ENCODE measurements around the gene CHST8.

Gene CHST8

DNA sequence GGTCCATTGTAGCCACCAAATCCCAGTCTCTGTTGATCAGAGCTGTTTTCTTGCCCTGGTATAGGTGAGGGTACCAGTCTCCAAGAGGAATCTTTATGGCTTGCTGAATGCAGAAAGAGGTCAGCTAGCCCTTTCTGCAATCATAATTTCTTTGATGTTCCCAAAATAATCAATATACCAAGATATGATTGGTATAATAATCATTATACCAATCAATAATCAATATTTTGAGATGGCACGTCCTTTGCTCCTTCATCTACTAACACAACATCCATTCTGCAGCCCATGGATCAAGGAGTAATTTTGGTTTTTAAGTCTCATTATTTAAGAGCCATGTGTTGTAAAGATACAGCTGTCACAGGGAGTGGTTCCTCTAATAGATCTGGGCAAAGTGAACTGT lies 31.5 kb upstream of the CHST8 start:
- no peak overlapping the region for H3K14ac ChIP-seq (ENCODE audit: low read length)
- no peak overlapping the region for H3K9ac ChIP-seq (ENCODE audit: low read length)
- no peaks in the 10 kb centered on the region for H3K79me2 ChIP-seq (ENCODE audit: control insufficient read depth, insufficient read depth, low read length, poor library complexity)
- H2AFZ ChIP-seq (ENCODE audit: insufficient read depth, low read length, poor library complexity) = no peak overlapping the region
- no peak overlapping the region for H3K27ac ChIP-seq (ENCODE audit: low read depth, low read length)
- H2BK5ac ChIP-seq (ENCODE audit: low read depth, low read length, poor library complexity) = no peak overlapping the region
- no peak overlapping the region for H2AK5ac ChIP-seq (ENCODE audit: low read length)
- no peak overlapping the region for H3K4ac ChIP-seq (ENCODE audit: low read depth, low read length)
- H4K8ac ChIP-seq (ENCODE audit: low read depth, low read length) = no peak overlapping the region
- H3K4me1 ChIP-seq (ENCODE audit: control insufficient read depth in 1 of 2, insufficient read depth in 2 of 2, low read length in 2 of 2) = no peaks in the 10 kb centered on the region
- no CpG with 5 or more reads among the region's 1 CpG for WGBS (ENCODE audit: extremely low coverage, insufficient coverage, insufficient read length)
- H3K4me2 ChIP-seq (ENCODE audit: low read length) = no peak overlapping the region
- H3K18ac ChIP-seq (ENCODE audit: low read length) = no peak overlapping the region
- H3K36me3 ChIP-seq (ENCODE audit: control insufficient read depth in 1 of 2, insufficient read depth in 2 of 2, low read length in 2 of 2) = no peaks in the 10 kb centered on the region
- no peak overlapping the region for H3K4me3 ChIP-seq (ENCODE audit: low read depth, low read length)
- DNase-seq = no peak
- no peak overlapping the region for H4K12ac ChIP-seq (ENCODE audit: low read depth, low read length)
- H2BK12ac ChIP-seq (ENCODE audit: low read length) = no peak overlapping the region
- no peak overlapping the region for H2BK120ac ChIP-seq (ENCODE audit: insufficient read depth, low read length, poor library complexity)
- no peaks in the 10 kb centered on the region for H3K27me3 ChIP-seq (ENCODE audit: insufficient read depth, low read length)
- H3K79me1 ChIP-seq (ENCODE audit: low read length) = no peaks in the 10 kb centered on the region
- H3K9me3 ChIP-seq (ENCODE audit: insufficient read depth, low read depth, low read length) = peaks cover 2% of the 10 kb centered on the region
- no peak overlapping the region for H3K23ac ChIP-seq (ENCODE audit: low read length)
- no peak overlapping the region for H4K91ac ChIP-seq (ENCODE audit: low read depth, low read length)

DNA sequence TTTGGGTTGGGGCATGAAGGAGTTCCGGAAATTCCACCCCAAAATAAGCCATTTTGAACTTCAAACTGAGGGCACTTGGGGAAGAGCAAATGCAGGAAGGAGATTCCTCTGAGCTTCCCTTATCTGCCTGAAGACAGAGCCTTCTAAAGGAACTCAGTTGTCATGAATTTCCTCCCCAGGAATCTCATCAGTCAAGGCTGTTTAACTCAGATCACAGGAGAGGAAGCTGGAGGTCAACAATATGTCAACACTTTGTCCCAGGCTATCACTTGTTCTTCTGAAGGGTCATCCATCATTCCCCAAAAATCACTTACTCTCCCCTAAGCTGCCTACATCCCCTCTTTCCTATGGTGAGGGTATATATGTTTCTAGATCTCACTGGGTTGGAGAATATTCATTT lies 26.0 kb upstream of the CHST8 start:
- Histone ChIP-seq H2BK5ac (ENCODE audit: low read depth, low read length, poor library complexity) (no peak overlapping the region), H3K23ac (ENCODE audit: low read length) (no peak overlapping the region), H3K79me2 (ENCODE audit: control insufficient read depth, insufficient read depth, low read length, poor library complexity) (no peaks in the 10 kb centered on the region), H4K91ac (ENCODE audit: low read depth, low read length) (no peak overlapping the region), H3K18ac (ENCODE audit: low read length) (no peak overlapping the region), H3K36me3 (ENCODE audit: control insufficient read depth in 1 of 2, insufficient read depth in 2 of 2, low read length in 2 of 2) (no peaks in the 10 kb centered on the region), H3K4me3 (ENCODE audit: low read depth, low read length) (no peak overlapping the region), H3K4me2 (ENCODE audit: low read length) (no peak overlapping the region), H3K27me3 (ENCODE audit: insufficient read depth, low read length) (no peaks in the 10 kb centered on the region), H3K14ac (ENCODE audit: low read length) (no peak overlapping the region), H2BK120ac (ENCODE audit: insufficient read depth, low read length, poor library complexity) (no peak overlapping the region), H3K4ac (ENCODE audit: low read depth, low read length) (no peak overlapping the region), H2AK5ac (ENCODE audit: low read length) (no peak overlapping the region), H3K9ac (ENCODE audit: low read length) (no peak overlapping the region), H2BK12ac (ENCODE audit: low read length) (no peak overlapping the region), H2AFZ (ENCODE audit: insufficient read depth, low read length, poor library complexity) (no peak overlapping the region), H4K12ac (ENCODE audit: low read depth, low read length) (no peak overlapping the region), H3K79me1 (ENCODE audit: low read length) (no peaks in the 10 kb centered on the region), H4K8ac (ENCODE audit: low read depth, low read length) (no peak overlapping the region), H3K9me3 (ENCODE audit: insufficient read depth, low read depth, low read length) (peaks cover 8% of the 10 kb centered on the region), H3K27ac (ENCODE audit: low read depth, low read length) (no peak overlapping the region), H3K4me1 (ENCODE audit: control insufficient read depth in 1 of 2, insufficient read depth in 2 of 2, low read length in 2 of 2) (no peaks in the 10 kb centered on the region)
- no CpG with 5 or more reads among the region's 1 CpG for WGBS (ENCODE audit: extremely low coverage, insufficient coverage, insufficient read length)
- no peak for DNase-seq

DNA sequence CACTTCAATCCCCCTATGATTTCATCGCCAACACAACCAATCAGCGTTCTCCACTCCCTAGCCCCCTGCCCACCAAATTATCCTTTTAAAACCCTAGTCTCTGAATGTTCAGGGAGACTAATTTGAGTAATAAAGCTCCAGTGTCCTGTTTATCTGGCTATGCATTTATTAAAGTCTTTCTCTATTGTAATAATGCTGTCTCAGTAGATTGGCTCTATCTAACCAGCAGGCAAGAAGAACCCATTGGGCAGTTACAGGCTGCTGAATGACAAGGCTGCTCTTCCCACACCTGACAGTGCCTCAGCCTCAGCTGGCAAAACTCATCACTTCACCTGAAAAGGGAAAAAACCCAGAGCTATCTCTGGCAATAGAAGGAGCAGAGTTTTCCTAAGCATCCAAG lies 20.2 kb upstream of the CHST8 start:
- no peak overlapping the region for H3K18ac ChIP-seq (ENCODE audit: low read length)
- H3K4me1 ChIP-seq (ENCODE audit: control insufficient read depth in 1 of 2, insufficient read depth in 2 of 2, low read length in 2 of 2) = no peaks in the 10 kb centered on the region
- no peak overlapping the region for H2AK5ac ChIP-seq (ENCODE audit: low read length)
- H3K23ac ChIP-seq (ENCODE audit: low read length) = no peak overlapping the region
- H2BK5ac ChIP-seq (ENCODE audit: low read depth, low read length, poor library complexity) = no peak overlapping the region
- H3K4me2 ChIP-seq (ENCODE audit: low read length) = no peak overlapping the region
- no peak overlapping the region for H4K12ac ChIP-seq (ENCODE audit: low read depth, low read length)
- no peaks in the 10 kb centered on the region for H3K36me3 ChIP-seq (ENCODE audit: control insufficient read depth in 1 of 2, insufficient read depth in 2 of 2, low read length in 2 of 2)
- H3K4ac ChIP-seq (ENCODE audit: low read depth, low read length) = no peak overlapping the region
- no peaks in the 10 kb centered on the region for H3K79me2 ChIP-seq (ENCODE audit: control insufficient read depth, insufficient read depth, low read length, poor library complexity)
- WGBS (ENCODE audit: extremely low coverage, insufficient coverage, insufficient read length) = no CpG with 5 or more reads among the region's 2 CpGs
- no peaks in the 10 kb centered on the region for H3K27me3 ChIP-seq (ENCODE audit: insufficient read depth, low read length)
- H2AFZ ChIP-seq (ENCODE audit: insufficient read depth, low read length, poor library complexity) = no peak overlapping the region
- no peak overlapping the region for H2BK120ac ChIP-seq (ENCODE audit: insufficient read depth, low read length, poor library complexity)
- H4K91ac ChIP-seq (ENCODE audit: low read depth, low read length) = no peak overlapping the region
- H4K8ac ChIP-seq (ENCODE audit: low read depth, low read length) = no peak overlapping the region
- H3K4me3 ChIP-seq (ENCODE audit: low read depth, low read length) = no peak overlapping the region
- no peaks in the 10 kb centered on the region for H3K79me1 ChIP-seq (ENCODE audit: low read length)
- no peak overlapping the region for H3K27ac ChIP-seq (ENCODE audit: low read depth, low read length)
- H3K14ac ChIP-seq (ENCODE audit: low read length) = no peak overlapping the region
- DNase-seq = no peak
- no peak overlapping the region for H3K9ac ChIP-seq (ENCODE audit: low read length)
- H2BK12ac ChIP-seq (ENCODE audit: low read length) = no peak overlapping the region
- peaks cover 17% of the 10 kb centered on the region for H3K9me3 ChIP-seq (ENCODE audit: insufficient read depth, low read depth, low read length)

- no peak overlapping the region for H3K27ac ChIP-seq (ENCODE audit: low read depth, low read length)
- no peak overlapping the region for H3K14ac ChIP-seq (ENCODE audit: low read length)
- no peak overlapping the region for H3K23ac ChIP-seq (ENCODE audit: low read length)
- H2BK120ac ChIP-seq (ENCODE audit: insufficient read depth, low read length, poor library complexity) = no peak overlapping the region
- no peak overlapping the region for H3K18ac ChIP-seq (ENCODE audit: low read length)
- no peak overlapping the region for H4K12ac ChIP-seq (ENCODE audit: low read depth, low read length)
- no peaks in the 10 kb centered on the region for H3K4me1 ChIP-seq (ENCODE audit: control insufficient read depth in 1 of 2, insufficient read depth in 2 of 2, low read length in 2 of 2)
- H3K36me3 ChIP-seq (ENCODE audit: control insufficient read depth in 1 of 2, insufficient read depth in 2 of 2, low read length in 2 of 2) = no peaks in the 10 kb centered on the region
- no peak overlapping the region for H4K91ac ChIP-seq (ENCODE audit: low read depth, low read length)
- no peak for DNase-seq
- no peak overlapping the region for H2AFZ ChIP-seq (ENCODE audit: insufficient read depth, low read length, poor library complexity)
- peaks cover 17% of the 10 kb centered on the region for H3K9me3 ChIP-seq (ENCODE audit: insufficient read depth, low read depth, low read length)
- no peak overlapping the region for H3K4ac ChIP-seq (ENCODE audit: low read depth, low read length)
- no peak overlapping the region for H2BK5ac ChIP-seq (ENCODE audit: low read depth, low read length, poor library complexity)
- H3K27me3 ChIP-seq (ENCODE audit: insufficient read depth, low read length) = no peaks in the 10 kb centered on the region
- no peaks in the 10 kb centered on the region for H3K79me1 ChIP-seq (ENCODE audit: low read length)
- no peak overlapping the region for H4K8ac ChIP-seq (ENCODE audit: low read depth, low read length)
- H3K79me2 ChIP-seq (ENCODE audit: control insufficient read depth, insufficient read depth, low read length, poor library complexity) = no peaks in the 10 kb centered on the region
- H3K9ac ChIP-seq (ENCODE audit: low read length) = no peak overlapping the region
- WGBS (ENCODE audit: extremely low coverage, insufficient coverage, insufficient read length) = no CpG with 5 or more reads among the region's 16 CpGs
- no peak overlapping the region for H3K4me3 ChIP-seq (ENCODE audit: low read depth, low read length)
- no peak overlapping the region for H2AK5ac ChIP-seq (ENCODE audit: low read length)
- H3K4me2 ChIP-seq (ENCODE audit: low read length) = no peak overlapping the region
- no peak overlapping the region for H2BK12ac ChIP-seq (ENCODE audit: low read length)
Measured at GRCh38 chr19:33602576-33603204, 19.1 kb upstream of the CHST8 start.

All from trophoblast cell (in vitro differentiated cells and primary cell).